Stimulated activated CD8-positive, alpha-beta memory T cell treated with anti-CD3 and anti-CD28 coated beads, Interleukin-12 subunit alpha, Interleukin-12 subunit beta, amount 100 ng/mL, for 1 hour (primary cell): Measurements from ENCODE around the gene KNTC1.
"Not testable (repeated sequence)": the region's sequence is repeated elsewhere in the genome, so short reads cannot be mapped to it uniquely, and the experiment has no call there.

Experiments
- DNase-seq: peaks from one replicate; pipeline ENCODE4 v3.0.0-alpha.2; 2020; ENCODE audit warnings: low read depth

Gene KNTC1

GRCh38 chr12:122526683-122527477 lies at the start of gene KNTC1, which contains the start of gene RSRC2:
TSS of gene KNTC1 (plus strand) at chr12:122527249. CDS start at chr12:122530064, 2,815 bp downstream.
TSS of gene RSRC2 (minus strand) at chr12:122526936. CDS start at chr12:122526853, 83 bp downstream.
- peak; percentile 97 for DNase-seq

- DNase-seq = no peak
These were observed 46.3 kb upstream of the KNTC1 start for GRCh38 chr12:122480753-122481152.

- DNase-seq = no peak
These were observed 45.2 kb upstream of the KNTC1 start for GRCh38 chr12:122481861-122482260.

- no peak for DNase-seq
These were observed 43.1 kb upstream of the KNTC1 start for GRCh38 chr12:122483969-122484368.

- DNase-seq = not testable (repeated sequence)
These were observed 42.7 kb upstream of the KNTC1 start for GRCh38 chr12:122484385-122484784.

GRCh38 chr12:122486360-122486759 lies 40.7 kb upstream of the KNTC1 start:
- DNase-seq = not testable (repeated sequence)

GRCh38 chr12:122486805-122487426 lies 40.1 kb upstream of the KNTC1 start:
- DNase-seq = no peak

GRCh38 chr12:122487807-122488206 lies 39.2 kb upstream of the KNTC1 start:
- not testable (repeated sequence) for DNase-seq

- no peak for DNase-seq
These were observed 38.0 kb upstream of the KNTC1 start for GRCh38 chr12:122489038-122489437.

GRCh38 chr12:122491991-122492390 lies 35.1 kb upstream of the KNTC1 start:
- DNase-seq = no peak

- DNase-seq = not testable (repeated sequence)
These were observed 33.8 kb upstream of the KNTC1 start for GRCh38 chr12:122493222-122493621.

- DNase-seq = no peak
These were observed 31.8 kb upstream of the KNTC1 start for GRCh38 chr12:122495258-122495657.

- DNase-seq = peak; percentile 25
These were observed 26.9 kb upstream of the KNTC1 start for GRCh38 chr12:122499991-122500684.

GRCh38 chr12:122500685-122501488 lies 26.2 kb upstream of the KNTC1 start, which contains the start of gene ZCCHC8:
TSS of gene ZCCHC8 (minus strand) at chr12:122500932. CDS start at chr12:122500840, 92 bp downstream.
- DNase-seq = peak; percentile 96

- no peak for DNase-seq
These were observed 25.5 kb upstream of the KNTC1 start for GRCh38 chr12:122501489-122501989.

- DNase-seq = no peak
These were observed 23.8 kb upstream of the KNTC1 start for GRCh38 chr12:122503147-122503751.

- DNase-seq = no peak
These were observed 23.1 kb upstream of the KNTC1 start for GRCh38 chr12:122503783-122504590.

GRCh38 chr12:122505419-122506051 lies 21.5 kb upstream of the KNTC1 start:
- no peak for DNase-seq

- DNase-seq = no peak
These were observed 20.6 kb upstream of the KNTC1 start for GRCh38 chr12:122506393-122506938.
